Neural cell (in vitro differentiated cells): ENCODE data around the gene PLAU. TPM values are rescaled to one million over a fixed set of nuclear protein-coding genes. Genes with fewer than 3 reads are reported as not detected.

ENCODE experiments used
- H2AFZ ChIP-seq: fragments of 200-600, 300-800 bp; sonication (generic), shearing (Covaris generic); 2 replicates; pipeline ENCODE4 v1.6.0; 2014; ENCODE audit warnings: low read depth, mild to moderate bottlenecking, antibody characterized with exemption, low read length, moderate library complexity
- H3F3A ChIP-seq: fragments of 200-600 bp; shearing (Covaris generic); 2 replicates; pipeline ENCODE4 v1.6.1; 2016; ENCODE audit warnings: mild to moderate bottlenecking, moderate library complexity, mixed read lengths, antibody characterized with exemption, low read length; ENCODE audit not compliant: insufficient read depth, poor library complexity, severe bottlenecking
- H3K27ac ChIP-seq: fragments of 200-600, 300-800 bp; sonication (generic), shearing (Covaris generic); 2 replicates; pipeline ENCODE4 v1.5.1; 2014; ENCODE audit warnings: mild to moderate bottlenecking, low read length, moderate library complexity
- H3K27me3 ChIP-seq: fragments of 300-800, 200-600 bp; sonication (generic), shearing (Covaris generic); 2 replicates; pipeline ENCODE4 v1.6.0; 2014; ENCODE audit warnings: mild to moderate bottlenecking, low read depth, low read length, moderate library complexity; ENCODE audit not compliant: insufficient read depth
- H3K36me3 ChIP-seq: fragments of 300-800, 200-600 bp; sonication (generic), shearing (Covaris generic); 2 replicates; pipeline ENCODE4 v1.5.1; 2014; ENCODE audit warnings: mild to moderate bottlenecking, antibody characterized with exemption, low read length, moderate library complexity; ENCODE audit not compliant: insufficient read depth
- H3K4me2 ChIP-seq: fragments of 300-800, 200-600 bp; sonication (generic), shearing (Covaris generic); 2 replicates; pipeline ENCODE4 v1.6.0; 2014; ENCODE audit warnings: mild to moderate bottlenecking, low read length
- H3K4me3 ChIP-seq: fragments of 300-800, 200-600 bp; sonication (generic), shearing (Covaris generic); 2 replicates; pipeline ENCODE4 v1.5.1; 2014; ENCODE audit warnings: mild to moderate bottlenecking, low read length, moderate library complexity
- H3K79me2 ChIP-seq: fragments of 200-600 bp; shearing (Covaris generic); replicated peaks from 2 replicates; pipeline ENCODE4 v1.6.0; 2014; ENCODE audit warnings: mild to moderate bottlenecking, low read length, moderate library complexity; ENCODE audit not compliant: insufficient read depth
- H3K9ac ChIP-seq: fragments of 300-800, 200-600 bp; sonication (generic), shearing (Covaris generic); 2 replicates; pipeline ENCODE4 v1.6.1; 2016; ENCODE audit warnings: mild to moderate bottlenecking, low read length, mixed read lengths
- H3K9me2 ChIP-seq: fragments of 200-600 bp; shearing (Covaris generic); 2 replicates; pipeline ENCODE4 v1.6.1; 2016; ENCODE audit warnings: mild to moderate bottlenecking, low read length, mixed read lengths; ENCODE audit not compliant: insufficient read depth
- H3K9me3 ChIP-seq: fragments of 200-600, 300-800 bp; sonication (generic), shearing (Covaris generic); 2 replicates; pipeline ENCODE4 v1.6.1; 2016; ENCODE audit warnings: mild to moderate bottlenecking, mixed run types, low read length, moderate library complexity, mixed read lengths
- H4K20me1 ChIP-seq: fragments of 200-600 bp; shearing (Covaris generic); 2 replicates; pipeline ENCODE4 v1.6.1; 2016; ENCODE audit warnings: mild to moderate bottlenecking, mixed run types; ENCODE audit not compliant: insufficient read depth
- EP300 ChIP-seq: fragments of 450-650 bp; conservative IDR thresholded peaks from 2 replicates; pipeline ENCODE4 v1.6.1; 2014; ENCODE audit warnings: antibody characterized with exemption, mild to moderate bottlenecking, moderate library complexity; ENCODE audit not compliant: poor library complexity, severe bottlenecking
- EZH2 ChIP-seq: fragments of 200-600, 300-800 bp; shearing (Covaris generic), sonication (generic); IDR thresholded peaks from 2 replicates; pipeline ENCODE4 v1.6.1; 2014; ENCODE audit warnings: antibody characterized with exemption, low read length, borderline replicate concordance, mild to moderate bottlenecking; ENCODE audit not compliant: insufficient read depth, poor library complexity, severe bottlenecking
- MXI1 ChIP-seq: fragments of 450-650 bp; conservative IDR thresholded peaks from 2 replicates; pipeline ENCODE4 v1.6.1; 2014; ENCODE audit warnings: antibody characterized with exemption, mild to moderate bottlenecking; ENCODE audit not compliant: poor library complexity, severe bottlenecking
- POLR2AphosphoS5 ChIP-seq: IDR thresholded peaks from 2 replicates; pipeline ENCODE4 v1.6.1; 2012
- RAD21 ChIP-seq: fragments of 450-650 bp; conservative IDR thresholded peaks from 2 replicates; pipeline ENCODE4 v1.6.1; 2014; ENCODE audit warnings: antibody characterized with exemption, mild to moderate bottlenecking, moderate library complexity
- SMC3 ChIP-seq: fragments of 450-650 bp; conservative IDR thresholded peaks from 2 replicates; pipeline ENCODE4 v1.6.1; 2014; ENCODE audit warnings: antibody characterized with exemption, mild to moderate bottlenecking, moderate library complexity; ENCODE audit not compliant: poor library complexity
- TAF1 ChIP-seq: IDR thresholded peaks from 2 replicates; pipeline ENCODE4 v1.6.1; 2012; ENCODE audit warnings: low read depth
- polyA plus RNA-seq: library from polyadenylated mRNA; depleted of rRNA; stranded (reverse); fragments of >200 nt; gene quantifications from 2 replicates; pipeline ENCODE4 v1.2.3, GENCODE V29; 2014
- TF ChIP-seq, protein P1 (sequence below): fragments of 450-650 bp; IDR thresholded peaks from 2 replicates; pipeline ENCODE4 v1.5.1; 2014; ENCODE audit warnings: antibody characterized with exemption, mild to moderate bottlenecking, moderate library complexity; ENCODE audit not compliant: poor library complexity, severe bottlenecking
- TF ChIP-seq, protein P2 (sequence below): IDR thresholded peaks from 2 replicates; pipeline ENCODE4 v1.6.1; 2012; ENCODE audit warnings: borderline replicate concordance

Gene PLAU
- polyA plus RNA-seq, 1 donor from 2014 or later, result 1.1 TPM

DNA sequence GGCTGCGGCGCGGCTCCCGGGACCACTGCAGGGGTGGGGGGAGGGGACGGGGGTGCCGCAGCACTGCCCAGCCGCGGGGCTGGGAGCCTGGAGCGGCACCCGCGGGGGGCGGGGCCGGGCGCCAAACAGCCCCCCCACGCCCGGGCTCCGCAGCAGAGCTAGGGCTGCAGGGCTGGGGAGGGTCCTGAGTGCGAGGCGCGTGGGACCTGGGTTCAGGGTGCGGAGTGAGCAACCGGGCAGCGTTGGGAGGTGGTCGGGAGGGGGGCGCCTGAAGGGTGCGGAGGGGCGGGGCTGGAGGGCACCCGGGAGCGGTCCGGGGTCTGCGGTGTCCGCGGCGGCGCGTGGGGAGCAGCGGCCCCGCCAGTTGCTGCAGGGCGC lies 37.1 kb upstream of the PLAU start:
- no peaks in the 10 kb centered on the region for H3K9me3 ChIP-seq
- H4K20me1 ChIP-seq, result no peaks in the 10 kb centered on the region
- H3K79me2 ChIP-seq, result no peaks in the 10 kb centered on the region
- H3F3A ChIP-seq, result no peaks in the 10 kb centered on the region
- no peak overlapping the region for H3K4me2 ChIP-seq
- peak overlapping the region; percentile 76 for H3K4me3 ChIP-seq
- H3K9ac ChIP-seq, result peak overlapping the region; percentile 69
- no peaks in the 10 kb centered on the region for H3K27me3 ChIP-seq
- no peak for TF ChIP-seq TAF1
- no peak for TF ChIP-seq EZH2
- TF ChIP-seq, protein P1, sequence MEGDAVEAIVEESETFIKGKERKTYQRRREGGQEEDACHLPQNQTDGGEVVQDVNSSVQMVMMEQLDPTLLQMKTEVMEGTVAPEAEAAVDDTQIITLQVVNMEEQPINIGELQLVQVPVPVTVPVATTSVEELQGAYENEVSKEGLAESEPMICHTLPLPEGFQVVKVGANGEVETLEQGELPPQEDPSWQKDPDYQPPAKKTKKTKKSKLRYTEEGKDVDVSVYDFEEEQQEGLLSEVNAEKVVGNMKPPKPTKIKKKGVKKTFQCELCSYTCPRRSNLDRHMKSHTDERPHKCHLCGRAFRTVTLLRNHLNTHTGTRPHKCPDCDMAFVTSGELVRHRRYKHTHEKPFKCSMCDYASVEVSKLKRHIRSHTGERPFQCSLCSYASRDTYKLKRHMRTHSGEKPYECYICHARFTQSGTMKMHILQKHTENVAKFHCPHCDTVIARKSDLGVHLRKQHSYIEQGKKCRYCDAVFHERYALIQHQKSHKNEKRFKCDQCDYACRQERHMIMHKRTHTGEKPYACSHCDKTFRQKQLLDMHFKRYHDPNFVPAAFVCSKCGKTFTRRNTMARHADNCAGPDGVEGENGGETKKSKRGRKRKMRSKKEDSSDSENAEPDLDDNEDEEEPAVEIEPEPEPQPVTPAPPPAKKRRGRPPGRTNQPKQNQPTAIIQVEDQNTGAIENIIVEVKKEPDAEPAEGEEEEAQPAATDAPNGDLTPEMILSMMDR, result no peak
- TF ChIP-seq RAD21, result no peak
- no peak for TF ChIP-seq POLR2AphosphoS5
- TF ChIP-seq, protein P2, sequence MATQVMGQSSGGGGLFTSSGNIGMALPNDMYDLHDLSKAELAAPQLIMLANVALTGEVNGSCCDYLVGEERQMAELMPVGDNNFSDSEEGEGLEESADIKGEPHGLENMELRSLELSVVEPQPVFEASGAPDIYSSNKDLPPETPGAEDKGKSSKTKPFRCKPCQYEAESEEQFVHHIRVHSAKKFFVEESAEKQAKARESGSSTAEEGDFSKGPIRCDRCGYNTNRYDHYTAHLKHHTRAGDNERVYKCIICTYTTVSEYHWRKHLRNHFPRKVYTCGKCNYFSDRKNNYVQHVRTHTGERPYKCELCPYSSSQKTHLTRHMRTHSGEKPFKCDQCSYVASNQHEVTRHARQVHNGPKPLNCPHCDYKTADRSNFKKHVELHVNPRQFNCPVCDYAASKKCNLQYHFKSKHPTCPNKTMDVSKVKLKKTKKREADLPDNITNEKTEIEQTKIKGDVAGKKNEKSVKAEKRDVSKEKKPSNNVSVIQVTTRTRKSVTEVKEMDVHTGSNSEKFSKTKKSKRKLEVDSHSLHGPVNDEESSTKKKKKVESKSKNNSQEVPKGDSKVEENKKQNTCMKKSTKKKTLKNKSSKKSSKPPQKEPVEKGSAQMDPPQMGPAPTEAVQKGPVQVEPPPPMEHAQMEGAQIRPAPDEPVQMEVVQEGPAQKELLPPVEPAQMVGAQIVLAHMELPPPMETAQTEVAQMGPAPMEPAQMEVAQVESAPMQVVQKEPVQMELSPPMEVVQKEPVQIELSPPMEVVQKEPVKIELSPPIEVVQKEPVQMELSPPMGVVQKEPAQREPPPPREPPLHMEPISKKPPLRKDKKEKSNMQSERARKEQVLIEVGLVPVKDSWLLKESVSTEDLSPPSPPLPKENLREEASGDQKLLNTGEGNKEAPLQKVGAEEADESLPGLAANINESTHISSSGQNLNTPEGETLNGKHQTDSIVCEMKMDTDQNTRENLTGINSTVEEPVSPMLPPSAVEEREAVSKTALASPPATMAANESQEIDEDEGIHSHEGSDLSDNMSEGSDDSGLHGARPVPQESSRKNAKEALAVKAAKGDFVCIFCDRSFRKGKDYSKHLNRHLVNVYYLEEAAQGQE, result no peak
- TF ChIP-seq MXI1, result no peak
- TF ChIP-seq EP300, result no peak
- TF ChIP-seq SMC3, result no peak
- no peak overlapping the region for H2AFZ ChIP-seq
- H3K27ac ChIP-seq, result no peak overlapping the region
- no peaks in the 10 kb centered on the region for H3K36me3 ChIP-seq
- no peaks in the 10 kb centered on the region for H3K9me2 ChIP-seq

- Histone ChIP-seq H3K27ac (no peak within 1 kb of the TSS), H2AFZ (peak within 1 kb of the TSS; percentile 45)
These were observed 36.4 kb upstream of the PLAU start, which contains the start of gene CAMK2G for GRCh38 chr10:73874267-73875138. TSS of gene CAMK2G (minus strand) at chr10:73874555. CDS start at chr10:73874461, 94 bp downstream.

More at GRCh38 chr10:73874267-73875138, 36.4 kb upstream of the PLAU start, which contains the start of gene CAMK2G:
- Histone ChIP-seq H3K36me3 (no peaks in the 10 kb centered on the region), H3K27me3 (no peaks in the 10 kb centered on the region), H4K20me1 (no peaks in the 10 kb centered on the region), H3K9ac (peak within 1 kb of the TSS; percentile 69), H3K4me3 (peak within 1 kb of the TSS; percentile 76), H3F3A (no peaks in the 10 kb centered on the region), H3K79me2 (no peaks in the 10 kb centered on the region), H3K4me2 (peak within 1 kb of the TSS; percentile 51), H3K9me2 (no peaks in the 10 kb centered on the region), H3K9me3 (no peaks in the 10 kb centered on the region)
- TF ChIP-seq SMC3 (no peak), TAF1 (no peak), EZH2 (no peak), POLR2AphosphoS5 (peak; percentile 81), EP300 (no peak), RAD21 (no peak), MXI1 (peak; percentile 52)
- TF ChIP-seq, protein P2, result no peak
- TF ChIP-seq, protein P1, result no peak
